Heart right ventricle (tissue), 16 donors: ENCODE measurements around the gene UTP20. TPM values are rescaled to one million over a fixed set of nuclear protein-coding genes. Genes with fewer than 3 reads are reported as not detected.

Experiments
- ATAC-seq, 8 donors: fragments of 200-7000 bp; cut with Tn5 transposase; one replicate each; pipeline ENCODE4 v1.9.1; 2020; ENCODE audit warnings: mild to moderate bottlenecking in 8 of 8, moderate library complexity in 8 of 8, moderate number of reproducible peaks in 1 of 8
- DNase-seq, 2 donors: peaks; one replicate each; pipeline ENCODE4 v3.0.0-alpha.2; 2020
- H3K27ac ChIP-seq, 10 donors: fragments of 200-600 bp; sonication (generic) in 2 of 10; one replicate each; pipeline versions ENCODE4 v1.5.0 to v1.8.0; 2020 to 2022; ENCODE audit warnings: mild to moderate bottlenecking in 3 of 10
- H3K27me3 ChIP-seq, 7 donors: fragments of 200-600 bp; one replicate each; pipeline ENCODE4 v1.8.0; 2021 to 2022; ENCODE audit warnings: mild to moderate bottlenecking in 2 of 7
- H3K36me3 ChIP-seq, 9 donors: fragments of 200-600 bp; sonication (generic) in 1 of 9; one replicate each; pipeline versions ENCODE4 v1.5.0 to v1.8.0; 2020 to 2022; ENCODE audit warnings: mild to moderate bottlenecking in 2 of 9
- H3K4me1 ChIP-seq, 9 donors: fragments of 200-600 bp; sonication (generic) in 1 of 9; one replicate each; pipeline versions ENCODE4 v1.5.0 to v1.8.0; 2020 to 2022; ENCODE audit warnings: mild to moderate bottlenecking in 4 of 9
- H3K4me3 ChIP-seq, 10 donors: fragments of 200-600 bp; sonication (generic) in 2 of 10; one replicate each; pipeline versions ENCODE4 v1.5.0 to v1.8.0; 2020 to 2022; ENCODE audit warnings: mild to moderate bottlenecking in 7 of 10, moderate library complexity in 2 of 10
- H3K9me3 ChIP-seq, 11 donors: fragments of 200-600 bp in 10 of 11; sonication (generic) in 2 of 11; one replicate each; pipeline versions ENCODE4 v1.5.0 to v1.8.0; 2013 to 2022; ENCODE audit warnings: mild to moderate bottlenecking in 2 of 11, control low read depth in 1 of 11, moderate library complexity in 1 of 11
- whole genome bisulfite sequencing, 2 donors: extraction: QIAGEN DNeasy Blood & Tissue Kit; methylation state at CpG; one replicate each; pipeline ENCODE4 v1.1.7; 2013; ENCODE audit warnings: inconsistent platforms in 1 of 2; 5-methylcytosine and 5-hydroxymethylcytosine counted together
- intact Hi-C, 10 donors: fragments of 100-400 bp; cut with DNase I; formaldehyde crosslinking; loops; one replicate each; pipeline versions ENCODE4 v1.11.1 to v1.14.2; 2022
- polyA plus RNA-seq, 2 donors: library from polyadenylated mRNA; stranded (reverse); fragments of 200-250 nt; gene quantifications; one replicate each; pipeline ENCODE4 v1.2.3, GENCODE V29; 2013
- total RNA-seq, 10 donors: library from RNA; stranded (reverse); fragmentation: NEBNext Ultra II Directional in 3 of 10; extraction: Animal tissue kit (Norgen Biotek cat#: 25700) in 3 of 10; gene quantifications; one replicate each; pipeline versions ENCODE4 v1.2.1 to v1.2.4, GENCODE V29; 2021 to 2023
- TF ChIP-seq, protein P1 (sequence below), 9 donors: fragments of 200-600 bp; sonication (generic) in 2 of 9; IDR thresholded peaks; one replicate each; pipeline versions ENCODE4 v1.5.0 to v1.8.0; 2021 to 2022; ENCODE audit warnings: antibody characterized with exemption in 9 of 9, mild to moderate bottlenecking in 5 of 9, moderate library complexity in 1 of 9
- donor health status: Arrhythmogenic right ventricular cardiomyopathy.
- donor health status: ischemic (EF 13 %, LVEDD 7.1; RV severe dilation, severe dysfunction).
- donor health status: healthy with polysubstance abuse.
- donor health status: DM: no; HTN: yes; CAD: no.
- donor health status: DM: no; HTN: no; CAD: no.
- donor health status: ischemic (EF 25% LVEDD 6.9; RV normal size, moderate dysfunction).
- donor health status: ischemic (EF 25% LVEDD 5.7; RV mildly dilated, moderate dysfunction).
- donor health status: healthy.
- donor health status: DM: yes; HTN: yes; CAD: no.
- donor health status: Ischemic cardiomyopathy.
- donor health status: ischemic (EF 35%, LVEDD 5.7; RV mildly dilated, moderate dysfunction).
- donor health status: nonischemic (EF 11% LVEDD 7.7; RV severe dilation, severe dysfunction).
- donor health status: DM: yes; HTN: yes; CAD: no.
- donor health status: PGD.
- donor health status: ischemic (EF 29% LVEDD 5.4; RV normal size, mild dysfunction).
- donor health status: nonischemic (EF 23%, LVEDD 6.1; RV moderate dilation, normal function).

The UTP20 gene
- total and polyA plus RNA-seq, 12 donors, result 1.5 to 8.5 (median 6.5) TPM

- H3K4me1 ChIP-seq, result no peaks in the 10 kb centered on the region
- DNase-seq (no peak), ATAC-seq (no peak)
- WGBS, 2 donors, result 87 to 96% methylated on average over 2 of the region's 2 CpGs
- no peak overlapping the region for H3K27ac ChIP-seq
- H3K27me3 ChIP-seq, result no peaks in the 10 kb centered on the region
- TF ChIP-seq, protein P1, sequence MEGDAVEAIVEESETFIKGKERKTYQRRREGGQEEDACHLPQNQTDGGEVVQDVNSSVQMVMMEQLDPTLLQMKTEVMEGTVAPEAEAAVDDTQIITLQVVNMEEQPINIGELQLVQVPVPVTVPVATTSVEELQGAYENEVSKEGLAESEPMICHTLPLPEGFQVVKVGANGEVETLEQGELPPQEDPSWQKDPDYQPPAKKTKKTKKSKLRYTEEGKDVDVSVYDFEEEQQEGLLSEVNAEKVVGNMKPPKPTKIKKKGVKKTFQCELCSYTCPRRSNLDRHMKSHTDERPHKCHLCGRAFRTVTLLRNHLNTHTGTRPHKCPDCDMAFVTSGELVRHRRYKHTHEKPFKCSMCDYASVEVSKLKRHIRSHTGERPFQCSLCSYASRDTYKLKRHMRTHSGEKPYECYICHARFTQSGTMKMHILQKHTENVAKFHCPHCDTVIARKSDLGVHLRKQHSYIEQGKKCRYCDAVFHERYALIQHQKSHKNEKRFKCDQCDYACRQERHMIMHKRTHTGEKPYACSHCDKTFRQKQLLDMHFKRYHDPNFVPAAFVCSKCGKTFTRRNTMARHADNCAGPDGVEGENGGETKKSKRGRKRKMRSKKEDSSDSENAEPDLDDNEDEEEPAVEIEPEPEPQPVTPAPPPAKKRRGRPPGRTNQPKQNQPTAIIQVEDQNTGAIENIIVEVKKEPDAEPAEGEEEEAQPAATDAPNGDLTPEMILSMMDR (IDR thresholded peaks at IDR 0.05), result no peak
- no peaks in the 10 kb centered on the region for H3K9me3 ChIP-seq
- H3K4me3 ChIP-seq, result no peak overlapping the region
- intact Hi-C loops, result loop anchor here in 1 of 10 donors (5.0 kb wide), 1 partner anchor 62 kb away; no protein-coding TSS in a partner anchor
- peaks cover 0 to 100% (median 43%) of the 10 kb centered on the region in 9 donors for H3K36me3 ChIP-seq
These were observed 25.9 kb downstream of the UTP20 start for GRCh38 chr12:101305794-101306193.

DNA sequence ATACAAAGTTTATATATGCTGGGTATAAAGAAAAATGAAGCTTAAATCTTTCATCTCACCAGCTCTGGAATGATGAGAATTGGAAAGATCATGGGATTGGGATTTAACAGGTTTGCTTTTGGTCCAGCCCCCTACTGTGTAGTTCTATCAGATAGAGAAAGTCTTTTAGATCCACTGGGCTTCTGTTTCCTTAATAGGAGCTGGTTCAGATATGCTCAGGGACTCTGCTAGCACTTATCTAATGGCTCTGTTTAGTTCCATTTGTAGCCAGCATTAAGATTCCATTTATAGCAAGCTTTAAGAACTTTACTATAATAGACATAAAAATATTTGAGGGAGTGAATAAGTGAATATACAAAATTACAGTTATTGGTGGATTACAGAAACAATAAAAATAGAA is 42.6 kb downstream of the UTP20 start:
- intact Hi-C loops, result no loop called here
- no peaks in the 10 kb centered on the region for H3K4me1 ChIP-seq
- no peaks in the 10 kb centered on the region for H3K9me3 ChIP-seq
- ATAC-seq (no peak), DNase-seq (no peak)
- TF ChIP-seq, protein P1 (IDR thresholded peaks at IDR 0.05), result no peak
- no peak overlapping the region for H3K27ac ChIP-seq
- no peak overlapping the region for H3K4me3 ChIP-seq
- no peaks in the 10 kb centered on the region for H3K27me3 ChIP-seq
- H3K36me3 ChIP-seq, result peaks cover 0 to 89% (median 19%) of the 10 kb centered on the region in 9 donors

DNA sequence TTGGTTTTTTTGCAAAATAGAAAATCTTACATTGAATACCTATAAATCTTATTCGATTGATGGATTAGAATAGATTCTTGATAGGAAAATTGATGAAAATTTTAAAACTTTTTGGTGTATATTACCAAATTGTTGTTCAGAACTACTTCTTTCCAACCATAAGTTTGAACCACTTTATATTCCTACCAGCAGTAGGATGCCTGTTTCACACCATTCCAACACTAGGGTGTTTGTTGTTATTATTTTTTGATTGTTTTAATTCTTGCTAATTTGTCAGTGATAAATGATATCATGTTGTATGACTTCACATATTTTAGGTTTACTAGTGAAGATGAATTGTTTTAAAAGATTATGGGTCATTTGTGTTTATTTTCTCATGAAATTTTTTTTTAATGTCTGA is 43.4 kb downstream of the UTP20 start:
- Histone ChIP-seq H3K27ac (no peak overlapping the region), H3K4me3 (no peak overlapping the region), H3K27me3 (no peaks in the 10 kb centered on the region), H3K9me3 (no peaks in the 10 kb centered on the region), H3K36me3 (peaks cover 0 to 89% (median 21%) of the 10 kb centered on the region in 9 donors), H3K4me1 (no peaks in the 10 kb centered on the region)
- no peak for DNase-seq
- TF ChIP-seq, protein P1 (IDR thresholded peaks at IDR 0.05), result no peak
- intact Hi-C loops, result no loop called here
- no peak for ATAC-seq
- WGBS, 2 donors, result 95 to 99% methylated on average over 1 of the region's 1 CpG

DNA sequence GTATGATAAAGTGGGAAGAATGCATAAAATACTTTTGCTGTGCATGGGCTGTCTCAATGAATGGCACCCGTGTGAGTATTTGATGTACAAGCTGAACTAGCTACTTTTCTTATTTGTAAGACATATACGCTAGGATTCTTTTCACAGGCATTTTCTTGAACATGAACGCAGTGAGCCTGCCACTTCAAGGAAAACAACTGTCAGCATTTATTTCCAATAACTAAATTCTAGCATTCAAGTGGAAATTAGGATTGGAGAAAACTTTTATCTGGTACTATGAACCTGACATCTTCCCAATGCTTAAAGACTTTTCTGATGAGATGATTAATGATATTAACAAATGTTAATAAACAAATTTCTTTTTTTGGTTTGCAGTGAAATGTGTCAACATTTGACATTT is 45.7 kb downstream of the UTP20 start:
- no peaks in the 10 kb centered on the region for H3K27me3 ChIP-seq
- intact Hi-C loops, result no loop called here
- ATAC-seq, result no peak
- no peak overlapping the region for H3K4me3 ChIP-seq
- 95% methylated on average over 3 of the region's 3 CpGs for WGBS, 2 donors
- no peak overlapping the region for H3K27ac ChIP-seq
- TF ChIP-seq, protein P1 (IDR thresholded peaks at IDR 0.05), result no peak
- H3K4me1 ChIP-seq, result no peaks in the 10 kb centered on the region
- H3K9me3 ChIP-seq, result no peaks in the 10 kb centered on the region
- no peak for DNase-seq
- H3K36me3 ChIP-seq, result peaks cover 0 to 89% (median 26%) of the 10 kb centered on the region in 9 donors
